WI38 (cell line): ENCODE data around the gene C19orf25.
A peak's percentile ranks its signal among the peaks of the same experiment; 100 is the strongest.

Experiments
- H3K4me3 ChIP-seq: 2 replicates; pipeline ENCODE4 v1.5.1; 2011; ENCODE audit warnings: low read depth, mild to moderate bottlenecking, control low read depth, low read length
- CTCF ChIP-seq: IDR thresholded peaks from 2 replicates; pipeline ENCODE4 v1.5.1; 2012; ENCODE audit warnings: low read depth, mild to moderate bottlenecking, control low read depth, low read length

Gene C19orf25

DNA sequence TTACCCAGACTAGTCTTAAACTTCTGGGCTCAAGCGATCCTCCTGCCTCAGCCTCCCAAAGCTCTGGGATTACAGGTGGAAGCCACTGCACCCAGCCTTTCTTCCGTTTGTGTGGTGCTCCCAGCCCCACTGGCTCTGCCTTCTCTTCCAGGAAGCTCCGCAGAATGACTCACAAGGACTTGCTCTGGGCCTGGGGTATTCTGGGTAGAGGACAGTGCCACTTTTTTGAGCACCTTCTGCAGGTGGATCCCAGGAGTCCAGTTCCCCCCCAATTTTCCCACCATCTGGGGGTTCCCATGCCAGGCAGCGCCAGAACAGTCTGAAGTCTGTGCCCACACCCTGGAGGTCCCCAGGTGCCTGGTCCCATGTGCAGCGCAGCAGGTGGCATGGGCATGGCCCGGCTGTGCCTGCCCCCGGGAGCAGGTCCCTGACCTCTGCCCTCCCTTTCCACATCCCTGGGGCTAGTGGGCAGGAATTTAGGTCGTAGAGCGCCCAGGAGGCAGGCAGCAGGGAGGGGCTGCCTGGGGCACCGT is 13.5 kb upstream of the C19orf25 start:
- no peak overlapping the region for H3K4me3 ChIP-seq
- TF ChIP-seq CTCF: no peak

- TF ChIP-seq CTCF: no peak
- H3K4me3 ChIP-seq: no peak overlapping the region
Observed at GRCh38 chr19:1491849-1492170, 12.8 kb upstream of the C19orf25 start.

DNA sequence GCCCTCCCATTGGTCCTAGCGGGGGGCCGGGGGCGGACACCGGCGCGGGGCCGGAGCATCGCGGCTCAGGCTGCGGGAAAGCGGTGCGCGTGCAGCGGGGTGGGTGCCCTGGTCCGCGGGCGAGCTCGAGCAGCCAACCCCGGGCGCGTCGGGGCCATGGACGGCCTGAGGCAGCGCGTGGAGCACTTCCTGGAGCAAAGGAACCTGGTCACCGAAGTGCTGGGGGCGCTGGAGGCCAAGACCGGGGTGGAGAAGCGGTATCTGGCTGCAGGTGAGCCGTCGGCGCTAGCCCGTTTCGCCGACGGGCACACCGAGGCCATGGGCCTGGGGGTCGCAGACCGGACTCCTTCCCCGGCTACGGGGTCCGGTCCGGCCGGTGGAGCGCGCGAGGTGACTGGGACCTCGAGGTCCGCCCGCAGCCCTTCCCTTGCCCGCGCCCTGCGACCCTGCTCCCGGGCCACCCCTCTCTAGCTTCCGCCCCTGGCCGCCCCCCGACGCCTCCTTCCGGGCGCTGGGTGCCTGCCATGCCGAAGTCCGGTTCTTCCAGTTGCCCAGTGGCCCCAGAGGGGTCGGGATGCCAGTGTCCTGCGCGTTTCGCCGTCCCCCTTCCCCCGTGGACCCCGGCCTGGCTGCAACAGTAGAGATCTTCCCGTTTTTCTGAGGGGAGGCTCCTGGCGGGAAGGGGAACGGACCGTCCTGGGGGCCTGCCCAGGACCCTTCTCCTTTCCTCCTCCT is 12.3 kb upstream of the C19orf25 start, which contains the start of gene REEP6:
Gene REEP6 (plus strand): TSS at position 68 of the 735 bp plus-strand sequence. CDS start 89 bp downstream, at position 157.
- H3K4me3 ChIP-seq: peak within 1 kb of the TSS; percentile 63
- TF ChIP-seq CTCF: no peak

GRCh38 chr19:1490311-1491113 is 11.5 kb upstream of the C19orf25 start, which contains the start of gene PCSK4:
Gene PCSK4 (minus strand): TSS chr19:1490350. CDS start chr19:1490346, 4 bp downstream.
- no peak for TF ChIP-seq CTCF
- peak within 1 kb of the TSS; percentile 63 for H3K4me3 ChIP-seq

GRCh38 chr19:1489463-1490310 is 10.7 kb upstream of the C19orf25 start:
- TF ChIP-seq CTCF: no peak
- H3K4me3 ChIP-seq: peak overlapping the region; percentile 63

- no peak overlapping the region for H3K4me3 ChIP-seq
- TF ChIP-seq CTCF: no peak
Observed at GRCh38 chr19:1488282-1488601, 9.2 kb upstream of the C19orf25 start.
